K562 (cell line): Measurements from ENCODE around the gene VEZF1. TPM values are rescaled to one million over a fixed set of nuclear protein-coding genes. Genes with fewer than 3 reads are reported as not detected.
A peak's percentile ranks its signal among the peaks of the same experiment; 100 is the strongest.

Source experiments
- ARID4B ChIP-seq: sonication (generic); formaldehyde crosslinking; IDR thresholded peaks from 2 replicates; pipeline ENCODE4 v1.8.0; 2022; ENCODE audit warnings: mild to moderate bottlenecking, missing genetic modification reagents
- ATF6 ChIP-seq: sonication (generic); formaldehyde crosslinking; IDR thresholded peaks from 2 replicates; pipeline ENCODE4 v1.4.0; 2020; ENCODE audit warnings: mild to moderate bottlenecking, missing genetic modification reagents
- ETS2 ChIP-seq: IDR thresholded peaks from 2 replicates; pipeline ENCODE4 v1.6.1; 2016; ENCODE audit warnings: borderline replicate concordance, missing genetic modification characterization, mild to moderate bottlenecking, moderate library complexity, missing compliant biosample characterization; ENCODE audit not compliant: poor library complexity, severe bottlenecking
- FOXK2 ChIP-seq, 2 experiments: fragments of 450-650 bp; IDR thresholded peaks in 1 of 2; conservative IDR thresholded peaks in 1 of 2; 2 replicates each; pipeline ENCODE4 v1.6.1; 2016; ENCODE audit warnings: low read depth in 2 of 2, mild to moderate bottlenecking in 1 of 2
- GTF2E2 ChIP-seq: fragments of 200-800 bp; sonication (Bioruptor generic); IDR thresholded peaks from 2 replicates; pipeline ENCODE4 v1.6.1; 2016; ENCODE audit warnings: missing genetic modification characterization, missing compliant biosample characterization
- HOMEZ ChIP-seq: fragments of 250-450 bp; sonication (Bioruptor Pico); IDR thresholded peaks from 2 replicates; pipeline ENCODE4 v1.4.0; 2020; ENCODE audit warnings: mild to moderate bottlenecking, moderate library complexity
- KDM2B ChIP-seq: fragments of 250-450 bp; sonication (Bioruptor Pico); IDR thresholded peaks from 2 replicates; pipeline ENCODE4 v1.8.0; 2021; ENCODE audit warnings: mild to moderate bottlenecking, moderate library complexity
- MTA3 ChIP-seq: fragments of 450-650 bp; formaldehyde crosslinking; IDR thresholded peaks from 2 replicates; pipeline ENCODE4 v1.6.1; 2017; ENCODE audit warnings: mild to moderate bottlenecking, borderline replicate concordance
- MXI1 ChIP-seq: IDR thresholded peaks from 2 replicates; pipeline ENCODE4 v1.6.1; 2011; ENCODE audit warnings: low read depth, mild to moderate bottlenecking, improper control_type of control experiment, low read length
- NEUROD1 ChIP-seq: fragments of 150-350 bp; IDR thresholded peaks from 2 replicates; pipeline ENCODE4 v1.6.1; 2014; ENCODE audit warnings: borderline replicate concordance, low read length, low read depth; ENCODE audit not compliant: partially characterized antibody
- RBFOX2 ChIP-seq: fragments of 200-400 bp; formaldehyde crosslinking; IDR thresholded peaks from 2 replicates; pipeline ENCODE4 v1.6.1; 2017; ENCODE audit warnings: low read depth, mild to moderate bottlenecking, low read length, moderate library complexity
- SIRT6 ChIP-seq: IDR thresholded peaks from one replicate; pipeline ENCODE4 v1.6.1; 2012; ENCODE audit warnings: low read depth, mild to moderate bottlenecking, control low read depth, inconsistent platforms, low read length, moderate library complexity
- SMARCA4 ChIP-seq: fragments of 450-650 bp; IDR thresholded peaks from 2 replicates; pipeline ENCODE4 v1.6.1; 2016
- SP1 ChIP-seq: sonication (generic); formaldehyde crosslinking; IDR thresholded peaks from 2 replicates; pipeline ENCODE4 v1.8.1; 2022; ENCODE audit warnings: mild to moderate bottlenecking, missing genetic modification reagents
- TAL1 ChIP-seq: fragments of 450-650 bp; IDR thresholded peaks from 2 replicates; pipeline ENCODE4 v1.6.1; 2016; ENCODE audit warnings: mild to moderate bottlenecking
- TBP ChIP-seq: optimal IDR thresholded peaks from 2 replicates; pipeline ENCODE3; 2011; ENCODE audit warnings: low read depth, low read length, improper control_type of control experiment
- TEAD1 ChIP-seq, 2 experiments: fragments of 450-650 bp in 1 of 2; sonication (generic) in 1 of 2; formaldehyde crosslinking; IDR thresholded peaks; 2 replicates each; pipeline versions ENCODE4 v1.4.0 to v1.8.0; 2020 to 2022; ENCODE audit warnings: mild to moderate bottlenecking in 2 of 2, missing genetic modification reagents in 1 of 2
- XRCC4 ChIP-seq: IDR thresholded peaks from one replicate; pipeline ENCODE4 v1.6.1; 2011; ENCODE audit not compliant: insufficient read depth, insufficient read length; ENCODE audit errors: extremely low read depth
- ZBTB7A ChIP-seq: IDR thresholded peaks from 2 replicates; pipeline ENCODE4 v1.6.1; 2011; ENCODE audit warnings: low read depth, mild to moderate bottlenecking, low read length, moderate library complexity, borderline replicate concordance; ENCODE audit not compliant: control insufficient read depth
- ZFX ChIP-seq: sonication (generic); formaldehyde crosslinking; IDR thresholded peaks from 2 replicates; pipeline ENCODE4 v1.8.0; 2022; ENCODE audit warnings: mild to moderate bottlenecking, missing genetic modification reagents, moderate library complexity
- ZNF12 ChIP-seq: sonication (generic); formaldehyde crosslinking; IDR thresholded peaks from 2 replicates; pipeline ENCODE4 v1.4.0; 2020; ENCODE audit warnings: mild to moderate bottlenecking, missing genetic modification reagents
- ZNF124 ChIP-seq: sonication (generic); formaldehyde crosslinking; IDR thresholded peaks from 2 replicates; pipeline ENCODE4 v1.8.1; 2022; ENCODE audit warnings: missing genetic modification reagents
- ZNF583 ChIP-seq: fragments of 250-450 bp; sonication (Bioruptor Pico); IDR thresholded peaks from 2 replicates; pipeline ENCODE4 v1.4.0; 2020
- polyA plus RNA-seq, 8 experiments: library from polyadenylated mRNA; depleted of rRNA in 4 of 8; stranded (reverse) in 5 of 8; unstranded in 3 of 8; fragments of >200 nt; fragmentation: Nextera tagmentation in 2 of 8; fragmentation: Illumina TruSeq in 1 of 8; extraction: Ambion mirVana in 2 of 8; extraction: Trizol in 1 of 8; gene quantifications; 2 replicates each; pipeline versions ENCODE4 v1.2.1 to v1.2.3, GENCODE V29; 2011 to 2014; ENCODE audit warnings: inconsistent platforms in 1 of 8, missing spikeins in 1 of 8
- total RNA-seq, 7 experiments: library from RNA; depleted of rRNA in 6 of 7; stranded (reverse); fragments of >200 nt in 6 of 7; fragmentation: Illumina TruSeq in 2 of 7; extraction: Trizol in 2 of 7; gene quantifications; 2 replicates each; pipeline versions ENCODE4 v1.2.1 to v1.2.3, GENCODE V29; 2011 to 2021; ENCODE audit warnings: low replicate concordance in 1 of 7

Gene VEZF1
- total and polyA plus RNA-seq, 9 of the 15 experiments (the other 6 are each of a cell fraction or from before 2014, with no cell fraction given) = 9.5 to 33.4 (median 22.1) TPM

GRCh38 chr17:58006560-58006923, 18.5 kb upstream of the VEZF1 start (continued):
- TF ChIP-seq ZNF124 (CRISPR knock-in tag) (no peak), RBFOX2 (no peak), ARID4B (peak; percentile 45; the same call in 1 of the 2 replicates), TBP (no peak), ZBTB7A (no peak), MXI1 (peak; percentile 75; the same call in 1 of the 2 replicates), ZFX (CRISPR knock-in tag) (no peak), KDM2B (CRISPR knock-in tag) (no peak), FOXK2 (conservative IDR thresholded peaks at IDR 0.05 in 1 of 2, IDR thresholded peaks at IDR 0.05 in 1 of 2; ENCODE audit: low read depth in 2 of 2) (peak; percentile 49 to 69; a peak in 3 of 4 replicates), SP1 (CRISPR knock-in tag) (no peak), SMARCA4 (no peak), SIRT6 (no peak), NEUROD1 (no peak), HOMEZ (CRISPR knock-in tag) (no peak), ATF6 (CRISPR knock-in tag) (no peak), ZNF583 (CRISPR knock-in tag) (no peak), GTF2E2 (tag) (no peak), TEAD1 (CRISPR knock-in tag; IDR thresholded peaks at IDR 0.05) (no peak), MTA3 (no peak), ZNF12 (CRISPR knock-in tag) (no peak; the same call in 1 of the 2 replicates), XRCC4 (no peak), TAL1 (no peak), ETS2 (tag) (no peak)
